Testis (tissue), 3 donors: ENCODE data around the gene TEKT3. TPM values are rescaled to one million over a fixed set of nuclear protein-coding genes. Genes with fewer than 3 reads are reported as not detected.
A peak's percentile ranks its signal among the peaks of the same experiment; 100 is the strongest.

Source experiments
- DNase-seq: peaks from one replicate; pipeline ENCODE4 v3.0.0-alpha.2; 2019
- H3K27ac ChIP-seq, 2 donors: fragments of 200-600 bp; sonication (generic); one replicate each; pipeline ENCODE4 v1.5.1; 2019
- H3K27me3 ChIP-seq: fragments of 200-600 bp; sonication (generic); one replicate; pipeline ENCODE4 v1.5.1; 2019
- H3K36me3 ChIP-seq: fragments of 200-600 bp; sonication (generic); one replicate; pipeline ENCODE4 v1.5.1; 2017; ENCODE audit warnings: low read depth; ENCODE audit errors: missing control alignments
- H3K4me1 ChIP-seq: fragments of 200-600 bp; sonication (generic); one replicate; pipeline ENCODE4 v1.5.1; 2019
- H3K4me3 ChIP-seq, 2 donors: fragments of 200-600 bp; sonication (generic); one replicate each; pipeline ENCODE4 v1.5.1; 2017 to 2019
- H3K9me3 ChIP-seq: fragments of 200-600 bp; sonication (generic); one replicate; pipeline ENCODE4 v1.5.1; 2017
- CTCF ChIP-seq, 3 experiments: fragments of 450-650 bp in 2 of 3; fragments of 200-600 bp in 1 of 3; sonication (generic) in 1 of 3; IDR thresholded peaks; one replicate each; pipeline ENCODE4 v1.5.1; 2016 to 2019; ENCODE audit warnings: antibody characterized with exemption in 3 of 3, mild to moderate bottlenecking in 2 of 3, moderate library complexity in 1 of 3
- POLR2A ChIP-seq: fragments of 450-650 bp; IDR thresholded peaks from one replicate; pipeline ENCODE4 v1.6.1; 2017; ENCODE audit warnings: antibody characterized with exemption, mild to moderate bottlenecking, moderate library complexity
- WGBS, 2 donors: methylation state at CpG; one replicate each; pipeline ENCODE4 v1.1.5; 2018; 5-methylcytosine and 5-hydroxymethylcytosine counted together
- intact Hi-C: fragments of 100-400 bp; cut with DNase I; formaldehyde crosslinking; loops from one replicate; pipeline ENCODE4 v1.15.1; 2023; ENCODE audit warnings: low total_unique reads
- polyA plus RNA-seq: library from polyadenylated mRNA; stranded (reverse); fragments of 350-450 nt; fragmentation: Illumina TruSeq; extraction: RNeasy Lipid Tissue Mini Kit (QIAGEN cat#74804); gene quantifications from one replicate; pipeline ENCODE4 v1.2.3, GENCODE V29; 2014; ENCODE audit warnings: low read depth, low replicate concordance; ENCODE audit not compliant: insufficient read depth
- total RNA-seq, 2 donors: library from RNA; depleted of rRNA; stranded (reverse); fragments of >200 nt; gene quantifications; one replicate each; pipeline ENCODE4 v1.2.3, GENCODE V29; 2016

TEKT3 gene
- total and polyA plus RNA-seq, 3 donors from 2014 or later: 30.7 to 106 (median 52.0) TPM

DNA sequence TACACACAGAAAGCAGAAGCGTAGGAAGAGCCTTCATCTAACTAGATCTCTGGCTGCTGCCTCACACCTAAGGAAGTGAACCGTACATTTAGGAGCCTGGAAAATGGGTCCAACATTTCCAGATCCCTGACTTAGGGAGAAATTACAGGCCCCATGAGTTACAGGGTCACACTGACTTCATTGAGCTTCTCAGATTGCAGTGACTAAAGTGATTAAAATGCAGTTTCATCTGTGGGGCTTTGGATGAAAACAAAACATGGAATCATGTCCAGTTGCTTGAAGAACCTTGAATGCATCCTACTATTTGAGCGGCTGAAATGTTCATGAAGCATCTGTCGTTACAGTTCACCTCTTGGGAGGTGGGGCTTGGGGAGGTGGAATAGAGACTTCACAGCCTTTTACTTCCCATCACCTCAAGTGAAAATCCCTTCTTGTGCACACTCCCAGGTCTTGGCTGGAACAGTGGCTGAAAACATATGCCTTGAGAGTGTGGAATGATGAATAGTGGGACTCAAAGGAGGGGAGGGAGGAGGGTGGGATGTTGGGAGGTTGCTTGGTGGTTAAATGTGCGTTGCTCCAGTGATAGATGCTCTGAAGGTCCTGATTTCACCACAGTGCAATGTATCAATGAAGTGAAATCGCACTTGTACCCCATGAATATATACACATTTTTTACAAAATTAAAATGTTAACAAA is 19.7 kb downstream of the TEKT3 start:
- Histone ChIP-seq H3K4me3 (no peak overlapping the region), H3K36me3 (no peaks in the 10 kb centered on the region), H3K9me3 (no peaks in the 10 kb centered on the region), H3K27me3 (no peaks in the 10 kb centered on the region), H3K27ac (no peak overlapping the region), H3K4me1 (no peaks in the 10 kb centered on the region)
- TF ChIP-seq POLR2A (no peak), CTCF (IDR thresholded peaks at IDR 0.05) (no peak)
- WGBS, 2 donors: 77 to 81% methylated on average over 6 of the region's 6 CpGs
- intact Hi-C loops: no loop called here
- no peak for DNase-seq

GRCh38 chr17:15319452-15320010 is 21.9 kb downstream of the TEKT3 start:
- peak; percentile 25 for DNase-seq
- TF ChIP-seq POLR2A (no peak), CTCF (IDR thresholded peaks at IDR 0.05) (peak in 1 of 3 experiments; percentile 18)
- 34 to 40% methylated on average over 5 of the region's 5 CpGs for WGBS, 2 donors
- intact Hi-C loops: no loop called here
- Histone ChIP-seq H3K36me3 (no peaks in the 10 kb centered on the region), H3K4me1 (no peaks in the 10 kb centered on the region), H3K4me3 (no peak overlapping the region), H3K9me3 (no peaks in the 10 kb centered on the region), H3K27me3 (no peaks in the 10 kb centered on the region), H3K27ac (no peak overlapping the region)

GRCh38 chr17:15311996-15312395 is 29.4 kb downstream of the TEKT3 start:
- H3K36me3 ChIP-seq: no peaks in the 10 kb centered on the region
- no peaks in the 10 kb centered on the region for H3K9me3 ChIP-seq
- H3K27me3 ChIP-seq: no peaks in the 10 kb centered on the region
- no peak overlapping the region for H3K27ac ChIP-seq
- no peaks in the 10 kb centered on the region for H3K4me1 ChIP-seq
- WGBS, 2 donors: 83 to 90% methylated on average over 5 of the region's 5 CpGs
- no peak overlapping the region for H3K4me3 ChIP-seq
- no peak for DNase-seq
- intact Hi-C loops: no loop called here
- TF ChIP-seq POLR2A (no peak), CTCF (IDR thresholded peaks at IDR 0.05) (no peak)

DNA sequence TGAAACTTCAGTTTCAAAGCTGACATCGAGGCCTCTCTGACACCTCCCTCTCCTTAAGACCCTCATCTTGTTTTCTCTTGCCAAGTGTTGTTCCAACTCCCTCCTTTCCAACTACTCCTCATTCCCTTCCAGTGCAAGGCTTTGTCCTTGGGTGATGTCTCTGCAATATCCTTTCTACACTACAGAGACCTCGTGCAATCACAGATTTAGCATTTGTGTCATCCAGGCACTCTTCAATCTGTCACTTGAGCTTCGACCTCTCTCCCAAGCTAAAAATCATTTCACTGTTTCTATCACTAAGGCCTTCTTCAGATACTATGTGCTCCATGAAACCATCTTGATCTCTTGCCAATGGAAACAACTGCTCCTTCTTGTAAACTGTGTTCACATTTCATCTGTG is 31.6 kb downstream of the TEKT3 start:
- WGBS, 2 donors: 51 to 66% methylated on average over 3 of the region's 3 CpGs
- no peaks in the 10 kb centered on the region for H3K27me3 ChIP-seq
- H3K36me3 ChIP-seq: no peaks in the 10 kb centered on the region
- no peak overlapping the region for H3K27ac ChIP-seq
- H3K4me1 ChIP-seq: no peaks in the 10 kb centered on the region
- DNase-seq: no peak
- intact Hi-C loops: no loop called here
- TF ChIP-seq CTCF (IDR thresholded peaks at IDR 0.05) (no peak), POLR2A (no peak)
- no peaks in the 10 kb centered on the region for H3K9me3 ChIP-seq
- no peak overlapping the region for H3K4me3 ChIP-seq

DNA sequence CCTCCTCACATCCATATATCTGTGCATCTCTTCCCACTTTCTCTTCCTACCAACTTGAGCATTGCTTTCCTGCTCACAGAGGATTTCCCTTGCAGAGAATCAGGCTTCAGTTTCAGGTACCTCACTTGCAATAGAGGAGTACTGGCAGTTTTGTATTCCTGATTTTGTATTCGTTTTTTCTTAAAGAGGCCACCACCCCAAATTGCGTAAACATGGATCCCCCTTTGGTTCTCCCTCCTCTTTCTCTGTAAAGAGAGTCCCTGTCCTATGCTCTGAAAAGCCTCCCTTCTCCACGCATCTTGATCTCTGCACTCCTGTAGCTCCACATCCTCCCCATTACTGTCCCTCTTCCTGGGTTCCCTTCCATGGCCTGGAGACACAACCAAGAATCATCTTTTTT is 32.2 kb downstream of the TEKT3 start:
- WGBS, 2 donors: 52 to 91% methylated on average over 3 of the region's 3 CpGs
- intact Hi-C loops: no loop called here
- no peaks in the 10 kb centered on the region for H3K36me3 ChIP-seq

More for the DNA sequence above, 32.2 kb downstream of the TEKT3 start:
- Histone ChIP-seq H3K27me3 (no peaks in the 10 kb centered on the region), H3K9me3 (no peaks in the 10 kb centered on the region), H3K4me3 (no peak overlapping the region), H3K27ac (no peak overlapping the region), H3K4me1 (no peaks in the 10 kb centered on the region)
- no peak for DNase-seq
- TF ChIP-seq CTCF (IDR thresholded peaks at IDR 0.05) (no peak), POLR2A (no peak)
